HepG2 (cell line): ENCODE data around the gene TOP2A. TPM values are rescaled to one million over a fixed set of nuclear protein-coding genes. Genes with fewer than 3 reads are reported as not detected.

ENCODE experiments used
- EEA1 ChIP-seq: sonication (generic); formaldehyde crosslinking; IDR thresholded peaks from 2 replicates; pipeline ENCODE4 v1.5.1; 2020; ENCODE audit warnings: mild to moderate bottlenecking, missing genetic modification reagents, borderline replicate concordance
- GATAD2A ChIP-seq: IDR thresholded peaks from 2 replicates; pipeline ENCODE4 v1.6.1; 2016
- HMG20A ChIP-seq: IDR thresholded peaks from 2 replicates; pipeline ENCODE4 v1.6.1; 2016; ENCODE audit warnings: borderline replicate concordance
- HMGXB3 ChIP-seq: sonication (generic); formaldehyde crosslinking; IDR thresholded peaks from 2 replicates; pipeline ENCODE4 v1.4.0; 2020; ENCODE audit warnings: missing genetic modification reagents, borderline replicate concordance
- ZBTB44 ChIP-seq: sonication (generic); formaldehyde crosslinking; IDR thresholded peaks from 2 replicates; pipeline ENCODE4 v1.4.0; 2020; ENCODE audit warnings: missing genetic modification reagents
- ZNF10 ChIP-seq: sonication (generic); formaldehyde crosslinking; IDR thresholded peaks from 2 replicates; pipeline ENCODE4 v1.4.0; 2020; ENCODE audit warnings: mild to moderate bottlenecking, low read depth, missing genetic modification reagents, borderline replicate concordance
- ZNF407 ChIP-seq: sonication (generic); formaldehyde crosslinking; IDR thresholded peaks from one replicate; pipeline ENCODE4 v1.5.1; 2020; ENCODE audit warnings: mild to moderate bottlenecking, missing genetic modification reagents; ENCODE audit errors: not compliant biosample characterization
- ZNF629 ChIP-seq: sonication (generic); formaldehyde crosslinking; conservative IDR thresholded peaks from 2 replicates; pipeline ENCODE4 v1.5.0; 2020; ENCODE audit warnings: missing genetic modification reagents
- ZZZ3 ChIP-seq: sonication (generic); formaldehyde crosslinking; IDR thresholded peaks from 2 replicates; pipeline ENCODE4 v1.4.0; 2020; ENCODE audit warnings: missing genetic modification reagents, mild to moderate bottlenecking, borderline replicate concordance
- polyA plus RNA-seq, 8 experiments: library from polyadenylated mRNA; depleted of rRNA in 3 of 8; stranded (reverse) in 7 of 8; unstranded in 1 of 8; fragments of >200 nt; fragmentation: Illumina TruSeq in 4 of 8; extraction: Trizol in 4 of 8; gene quantifications; 2 replicates each; pipeline versions ENCODE4 v1.2.1 to v1.2.3, GENCODE V29; 2011 to 2016; ENCODE audit warnings: low read depth in 4 of 8, missing spikeins in 1 of 8, mixed read lengths in 1 of 8; ENCODE audit not compliant: insufficient read depth in 1 of 8
- total RNA-seq, 5 experiments: library from RNA; depleted of rRNA; stranded (reverse); fragments of >200 nt; fragmentation: Illumina TruSeq; extraction: Trizol; gene quantifications; 2 replicates each; pipeline ENCODE4 v1.2.3, GENCODE V29; 2016; ENCODE audit warnings: low read depth in 1 of 5
- TF ChIP-seq, protein P1 (sequence below): sonication (generic); formaldehyde crosslinking; IDR thresholded peaks from 2 replicates; pipeline ENCODE4 v1.8.1; 2023; ENCODE audit warnings: mild to moderate bottlenecking, moderate library complexity, missing genetic modification reagents
- TF ChIP-seq, protein P2 (sequence below): sonication (generic); formaldehyde crosslinking; IDR thresholded peaks from 2 replicates; pipeline ENCODE4 v1.4.0; 2020; ENCODE audit warnings: missing genetic modification reagents, low read depth, mild to moderate bottlenecking, borderline replicate concordance

TOP2A gene
- total and polyA plus RNA-seq, 2 of the 13 experiments (the other 11 are each of a cell fraction or from before 2014, with no cell fraction given) = 108 to 327 TPM

GRCh38 chr17:40345161-40345993 lies 72.3 kb downstream of the TOP2A start (continued):
- TF ChIP-seq ZNF407 (CRISPR knock-in tag) = peak; percentile 85
- TF ChIP-seq HMGXB3 (CRISPR knock-in tag) = no peak
- no peak; the same call in 1 of the 2 replicates for TF ChIP-seq ZZZ3 (CRISPR knock-in tag)
- no peak for TF ChIP-seq ZNF10 (CRISPR knock-in tag)
- TF ChIP-seq, protein P1, sequence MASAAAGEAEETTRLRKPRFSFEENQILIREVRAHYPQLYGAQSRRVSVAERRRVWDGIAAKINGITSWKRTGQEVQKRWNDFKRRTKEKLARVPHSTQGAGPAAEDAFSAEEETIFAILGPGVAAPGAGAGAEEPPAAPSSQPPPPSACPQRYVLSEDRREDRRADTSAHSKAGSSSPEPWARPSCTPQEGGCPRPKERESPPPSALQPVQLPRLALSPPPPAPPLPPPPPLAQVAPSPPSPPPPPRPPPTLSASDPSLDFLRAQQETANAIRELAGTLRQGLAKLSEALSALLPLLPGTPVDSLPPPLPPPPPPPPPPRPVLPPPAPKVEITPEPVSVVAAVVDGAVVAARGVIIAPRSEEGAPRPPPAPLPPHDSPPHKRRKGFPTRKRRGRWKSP (CRISPR knock-in tag) = peak; percentile 75; the same call in 1 of the 2 replicates
- TF ChIP-seq ZBTB44 (CRISPR knock-in tag) = no peak
- 0 out of 2 replicates have a peak, but pooled peaks have one; percentile 22 for TF ChIP-seq EEA1 (CRISPR knock-in tag)
- TF ChIP-seq HMG20A (CRISPR knock-in tag) = no peak
- peak; percentile 57 for TF ChIP-seq GATAD2A (CRISPR knock-in tag)
- TF ChIP-seq ZNF629 (CRISPR knock-in tag) = no peak
- TF ChIP-seq, protein P2, sequence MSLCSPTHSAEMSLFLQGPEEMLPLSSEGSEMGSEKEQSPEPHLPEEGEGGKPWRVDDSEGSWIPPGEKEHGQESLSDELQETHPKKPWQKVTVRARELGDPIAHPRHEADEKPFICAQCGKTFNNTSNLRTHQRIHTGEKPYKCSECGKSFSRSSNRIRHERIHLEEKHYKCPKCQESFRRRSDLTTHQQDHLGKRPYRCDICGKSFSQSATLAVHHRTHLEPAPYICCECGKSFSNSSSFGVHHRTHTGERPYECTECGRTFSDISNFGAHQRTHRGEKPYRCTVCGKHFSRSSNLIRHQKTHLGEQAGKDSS (CRISPR knock-in tag) = peak; percentile 40; the same call in 1 of the 2 replicates
